IPS DF 6.9 (cell line): Measurements from ENCODE around the gene UNC79.

Experiments used
- DNase-seq: peaks from one replicate; pipeline ENCODE4 v3.0.0-alpha.2; 2013; ENCODE audit warnings: low read depth, low spot score
- H3K27ac ChIP-seq: one replicate; pipeline ENCODE4 v1.5.1; 2013; ENCODE audit warnings: low read length, control low read depth
- H3K27me3 ChIP-seq: 2 replicates; pipeline ENCODE4 v1.6.1; 2013; ENCODE audit warnings: mild to moderate bottlenecking, low read length; ENCODE audit not compliant: control insufficient read depth, insufficient read depth
- H3K36me3 ChIP-seq: 2 replicates; pipeline ENCODE4 v1.6.1; 2013; ENCODE audit warnings: low read length; ENCODE audit not compliant: control insufficient read depth, insufficient read depth
- H3K4me1 ChIP-seq: 2 replicates; pipeline ENCODE4 v1.6.1; 2013; ENCODE audit warnings: low read length; ENCODE audit not compliant: control insufficient read depth, insufficient read depth
- H3K4me3 ChIP-seq: 2 replicates; pipeline ENCODE4 v1.5.1; 2013; ENCODE audit warnings: mild to moderate bottlenecking, low read length
- H3K9me3 ChIP-seq: 2 replicates; pipeline ENCODE4 v1.6.1; 2013; ENCODE audit warnings: low read length, inconsistent platforms; ENCODE audit not compliant: control insufficient read depth, insufficient read depth
- WGBS: extraction: QIAGEN DNeasy Blood & Tissue Kit; methylation state at CpG from one replicate; pipeline ENCODE4 v1.1.7; 2013; ENCODE audit warnings: mixed read lengths, missing lambda C conversion rate; ENCODE audit not compliant: insufficient read length, insufficient coverage; 5-methylcytosine and 5-hydroxymethylcytosine counted together

UNC79 gene

DNA sequence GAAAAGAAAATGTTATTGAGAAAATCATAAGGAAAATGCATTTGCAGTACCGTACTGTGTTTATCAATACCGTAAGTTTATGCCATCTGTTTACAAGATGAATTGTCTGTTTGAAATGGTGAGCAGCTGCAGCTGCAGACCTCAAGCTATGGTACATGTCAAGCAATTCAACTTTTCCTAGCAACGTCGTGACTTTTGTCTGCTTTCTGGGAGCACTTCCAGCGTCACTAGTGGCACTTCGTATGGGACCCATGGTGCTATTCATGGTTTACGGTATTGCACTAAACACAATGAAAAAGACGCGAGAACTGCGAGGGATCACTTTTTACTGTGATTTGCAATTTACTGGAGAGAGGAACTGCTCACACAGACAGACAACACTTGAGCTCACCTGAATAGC lies 160.8 kb downstream of the UNC79 start:
- Histone ChIP-seq H3K9me3 (no peaks in the 10 kb centered on the region), H3K27ac (no peak overlapping the region), H3K4me1 (no peaks in the 10 kb centered on the region; the same call in 1 of the 2 replicates), H3K27me3 (no peaks in the 10 kb centered on the region), H3K4me3 (no peak overlapping the region), H3K36me3 (no peaks in the 10 kb centered on the region)
- no peak for DNase-seq
- WGBS: no CpG with 5 or more reads among the region's 10 CpGs

DNA sequence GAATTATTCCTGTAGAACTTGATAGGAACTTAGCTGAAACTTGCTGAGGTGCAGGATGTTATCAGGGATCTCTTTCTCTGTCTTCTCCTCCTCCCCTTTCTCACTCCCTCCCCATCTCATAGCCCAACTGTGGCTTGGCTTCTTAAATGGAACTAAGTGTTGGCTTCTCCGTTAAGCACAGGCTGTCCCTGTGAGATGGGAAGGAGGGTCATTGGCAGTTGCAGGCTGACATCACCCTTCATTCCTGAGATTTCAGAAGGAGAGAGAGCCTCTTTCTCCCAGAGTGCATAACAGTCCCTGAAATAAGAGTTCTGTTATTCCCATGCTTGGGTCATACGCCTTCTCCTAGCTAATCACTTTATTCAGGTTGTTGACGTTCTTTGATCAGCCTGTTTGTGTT lies 162.0 kb downstream of the UNC79 start:
- no peak for DNase-seq
- H3K36me3 ChIP-seq: no peaks in the 10 kb centered on the region
- H3K27ac ChIP-seq: no peak overlapping the region
- H3K27me3 ChIP-seq: no peaks in the 10 kb centered on the region
- WGBS: no CpG with 5 or more reads among the region's 3 CpGs
- H3K9me3 ChIP-seq: no peaks in the 10 kb centered on the region
- no peaks in the 10 kb centered on the region; the same call in 1 of the 2 replicates for H3K4me1 ChIP-seq
- H3K4me3 ChIP-seq: no peak overlapping the region

DNA sequence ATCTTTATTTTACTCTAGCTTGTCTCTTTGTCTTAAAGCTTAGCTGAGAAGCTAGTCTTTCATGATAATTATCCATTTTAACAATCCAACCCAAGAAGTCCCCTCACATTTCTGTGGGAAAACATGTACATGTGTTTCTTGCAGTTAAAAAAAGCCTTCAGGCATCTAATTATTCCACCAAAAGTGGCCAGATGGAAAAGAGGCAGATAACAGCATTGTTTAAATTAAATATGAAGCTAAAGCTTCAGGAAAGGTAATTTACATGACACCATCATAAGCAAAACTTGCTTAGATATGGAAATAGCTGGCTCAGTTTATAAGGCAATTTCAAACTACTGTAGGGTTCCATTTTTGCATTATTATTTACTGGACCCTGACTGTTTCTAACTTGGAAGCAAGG lies 175.4 kb downstream of the UNC79 start:
- H3K27ac ChIP-seq: no peak overlapping the region
- no peak overlapping the region for H3K4me3 ChIP-seq
- H3K36me3 ChIP-seq: no peaks in the 10 kb centered on the region
- H3K9me3 ChIP-seq: no peaks in the 10 kb centered on the region
- H3K27me3 ChIP-seq: no peaks in the 10 kb centered on the region
- no peaks in the 10 kb centered on the region for H3K4me1 ChIP-seq
- no peak for DNase-seq

DNA sequence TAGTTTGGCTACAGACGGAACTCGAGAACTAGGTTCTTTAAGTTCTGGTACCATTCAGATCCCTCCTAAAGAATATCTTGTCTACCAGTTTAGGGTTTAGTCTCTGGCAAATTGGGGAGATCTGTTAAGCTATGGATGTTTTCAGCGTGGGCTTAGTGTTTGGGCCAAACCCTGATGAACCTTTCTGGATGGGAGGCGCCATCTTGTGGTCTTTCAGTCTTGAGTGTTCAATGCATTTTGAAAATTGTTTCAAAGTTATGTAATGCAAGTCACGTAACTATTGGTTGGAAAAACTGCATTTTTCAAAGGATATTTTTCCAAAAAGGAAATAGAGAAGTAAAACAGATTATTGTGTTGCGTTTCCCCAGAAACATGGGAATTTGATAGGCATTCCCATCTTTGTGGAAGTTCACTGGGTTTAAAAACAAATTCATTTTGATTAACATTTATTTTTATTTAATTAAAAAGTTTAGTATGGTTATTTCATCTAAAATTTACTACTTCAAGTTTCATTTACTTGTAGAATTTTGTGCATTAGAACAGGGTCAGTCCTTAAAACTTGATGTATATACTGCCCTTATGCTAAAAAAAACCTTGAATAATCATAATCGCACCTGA lies 188.5 kb downstream of the UNC79 start:
- no CpG with 5 or more reads among the region's 7 CpGs for WGBS
- Histone ChIP-seq H3K36me3 (no peaks in the 10 kb centered on the region), H3K4me1 (no peaks in the 10 kb centered on the region), H3K27ac (no peak overlapping the region), H3K9me3 (no peaks in the 10 kb centered on the region), H3K27me3 (no peaks in the 10 kb centered on the region), H3K4me3 (no peak overlapping the region)
- DNase-seq: peak; percentile 7

DNA sequence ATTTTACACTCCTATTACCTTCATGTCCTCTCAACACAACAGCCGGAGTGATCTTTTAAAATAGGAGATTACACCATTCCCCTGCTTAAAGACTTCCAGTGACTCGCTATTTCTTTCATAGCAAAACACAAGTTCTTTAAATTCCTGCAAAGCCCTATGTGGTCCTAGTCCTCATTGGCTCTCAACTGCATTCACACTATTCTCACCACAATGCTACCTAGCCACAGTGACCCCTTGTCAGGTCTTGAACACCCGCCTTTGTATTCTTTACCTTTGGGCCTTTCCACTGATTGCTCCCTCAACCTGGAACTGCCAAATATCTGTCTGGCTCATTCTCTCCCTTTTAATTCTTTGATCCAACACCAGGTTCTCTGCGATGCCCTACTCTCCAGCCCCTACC lies 197.3 kb downstream of the UNC79 start:
- Histone ChIP-seq H3K4me1 (no peaks in the 10 kb centered on the region), H3K4me3 (no peak overlapping the region), H3K9me3 (no peaks in the 10 kb centered on the region), H3K27me3 (no peaks in the 10 kb centered on the region), H3K36me3 (no peaks in the 10 kb centered on the region), H3K27ac (no peak overlapping the region)
- no peak for DNase-seq
- WGBS: no CpG with 5 or more reads among the region's 4 CpGs

DNA sequence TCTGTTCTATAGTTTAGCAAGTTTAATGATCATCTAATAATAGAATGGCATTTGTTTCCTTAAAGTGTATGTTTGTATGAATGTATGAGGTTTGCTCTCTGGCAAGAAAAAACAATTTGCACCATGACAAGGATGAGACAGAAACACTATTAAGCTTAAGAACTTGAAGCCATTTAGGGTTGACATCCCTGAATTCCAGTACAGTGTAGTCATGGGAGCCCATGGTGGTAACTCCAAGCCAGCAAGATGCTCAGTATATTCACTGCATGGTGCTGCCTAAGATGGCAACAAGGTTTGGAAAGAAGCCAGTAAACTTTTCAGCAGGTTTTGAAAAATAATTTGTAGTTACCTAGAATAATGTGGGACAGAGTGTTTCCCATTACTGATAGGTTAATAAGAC lies 198.9 kb downstream of the UNC79 start:
- H3K36me3 ChIP-seq: no peaks in the 10 kb centered on the region
- H3K4me3 ChIP-seq: no peak overlapping the region
- H3K27me3 ChIP-seq: no peaks in the 10 kb centered on the region
- no peak for DNase-seq
- no peak overlapping the region for H3K27ac ChIP-seq
- H3K4me1 ChIP-seq: no peaks in the 10 kb centered on the region
- H3K9me3 ChIP-seq: no peaks in the 10 kb centered on the region

DNA sequence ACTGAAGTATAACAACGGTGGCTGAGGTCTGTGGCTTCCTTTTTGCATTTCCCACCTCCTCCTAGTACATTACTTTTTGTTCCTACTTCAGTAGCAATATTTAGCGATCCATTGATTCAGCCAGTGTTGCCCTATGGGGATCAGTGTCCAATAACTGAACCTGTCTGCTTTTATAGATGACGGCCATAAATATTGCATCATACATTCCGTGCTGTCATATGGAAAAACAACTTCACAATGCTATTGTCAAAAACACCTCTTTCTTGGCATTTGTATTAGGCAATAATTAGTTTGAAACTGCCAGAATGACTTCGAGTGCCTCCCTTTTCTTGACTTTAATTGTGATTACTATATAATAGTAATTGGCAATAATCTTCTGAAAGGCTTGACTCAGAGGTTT lies 208.1 kb downstream of the UNC79 start:
- no CpG with 5 or more reads among the region's 5 CpGs for WGBS
- H3K4me1 ChIP-seq: no peaks in the 10 kb centered on the region

DNA sequence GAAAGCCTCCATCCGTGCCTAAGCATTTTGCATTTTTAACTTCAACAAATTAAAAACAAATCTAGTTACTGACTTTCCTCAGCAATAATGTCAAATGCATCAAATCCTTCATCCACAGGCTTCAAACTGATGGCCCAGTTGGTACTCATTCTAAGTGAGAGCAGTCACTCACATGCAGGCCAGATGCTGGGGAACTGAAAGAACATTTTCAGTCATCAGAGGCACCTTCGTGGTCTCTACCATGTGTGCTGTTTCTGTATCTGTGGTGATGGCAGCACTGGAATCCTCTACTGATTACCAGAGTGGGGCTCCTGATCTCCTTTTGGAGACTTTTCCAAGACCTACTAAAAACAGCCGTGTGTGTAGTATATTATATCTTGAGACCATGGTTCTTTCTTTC lies 212.4 kb downstream of the UNC79 start:
- Histone ChIP-seq H3K4me3 (no peak overlapping the region), H3K9me3 (no peaks in the 10 kb centered on the region), H3K4me1 (no peaks in the 10 kb centered on the region), H3K36me3 (no peaks in the 10 kb centered on the region), H3K27ac (no peak overlapping the region), H3K27me3 (no peaks in the 10 kb centered on the region)
- WGBS: no CpG with 5 or more reads among the region's 3 CpGs
- no peak for DNase-seq

More for the DNA sequence above, 208.1 kb downstream of the UNC79 start:
- H3K36me3 ChIP-seq: no peaks in the 10 kb centered on the region
- no peak overlapping the region for H3K27ac ChIP-seq
- DNase-seq: no peak
- H3K27me3 ChIP-seq: no peaks in the 10 kb centered on the region
- no peaks in the 10 kb centered on the region for H3K9me3 ChIP-seq
- H3K4me3 ChIP-seq: no peak overlapping the region

DNA sequence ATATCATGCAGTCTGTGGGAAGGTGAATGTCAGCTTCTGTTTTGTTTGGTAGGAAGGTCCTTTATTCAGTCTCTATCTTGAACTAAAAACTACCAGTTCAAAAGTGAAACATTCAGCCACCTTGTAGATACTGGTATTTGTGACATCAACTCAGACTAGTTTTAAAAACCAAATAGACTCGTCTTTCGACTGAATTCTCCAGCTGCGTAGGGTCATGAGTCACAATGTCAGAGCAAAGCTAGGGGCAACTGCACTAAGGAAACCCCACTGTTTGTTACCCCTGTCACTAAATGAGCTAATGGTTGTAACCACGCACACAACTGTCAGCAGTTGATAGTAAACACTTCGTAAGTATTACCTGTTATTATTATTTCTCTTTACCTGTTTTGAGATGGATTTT lies 212.9 kb downstream of the UNC79 start:
- Histone ChIP-seq H3K9me3 (no peaks in the 10 kb centered on the region), H3K4me3 (no peak overlapping the region), H3K27me3 (no peaks in the 10 kb centered on the region), H3K27ac (no peak overlapping the region), H3K4me1 (no peaks in the 10 kb centered on the region), H3K36me3 (no peaks in the 10 kb centered on the region)
- DNase-seq: no peak
- WGBS: no CpG with 5 or more reads among the region's 5 CpGs

DNA sequence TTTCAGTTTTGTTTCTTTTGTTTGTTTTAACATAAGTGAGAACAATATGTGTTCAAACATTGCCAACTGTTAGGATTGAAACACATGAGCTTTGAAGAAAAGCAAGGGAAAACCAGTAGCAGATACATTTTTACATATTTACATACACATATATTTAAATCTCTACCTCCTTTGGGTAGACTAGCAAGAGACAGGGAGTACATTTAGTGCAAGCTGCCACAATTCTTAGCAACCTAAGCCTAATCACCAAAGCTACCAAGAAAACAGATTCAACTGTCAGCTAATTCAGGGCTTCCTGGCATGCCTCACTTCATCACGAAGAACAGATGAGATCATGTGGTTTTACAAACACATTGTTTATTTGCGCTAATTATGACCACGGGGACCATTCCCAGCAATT lies 214.5 kb downstream of the UNC79 start:
- DNase-seq: no peak
- Histone ChIP-seq H3K36me3 (no peaks in the 10 kb centered on the region), H3K4me1 (no peaks in the 10 kb centered on the region), H3K9me3 (no peaks in the 10 kb centered on the region), H3K27ac (no peak overlapping the region), H3K4me3 (no peak overlapping the region), H3K27me3 (no peaks in the 10 kb centered on the region)
- no CpG with 5 or more reads among the region's 3 CpGs for WGBS

DNA sequence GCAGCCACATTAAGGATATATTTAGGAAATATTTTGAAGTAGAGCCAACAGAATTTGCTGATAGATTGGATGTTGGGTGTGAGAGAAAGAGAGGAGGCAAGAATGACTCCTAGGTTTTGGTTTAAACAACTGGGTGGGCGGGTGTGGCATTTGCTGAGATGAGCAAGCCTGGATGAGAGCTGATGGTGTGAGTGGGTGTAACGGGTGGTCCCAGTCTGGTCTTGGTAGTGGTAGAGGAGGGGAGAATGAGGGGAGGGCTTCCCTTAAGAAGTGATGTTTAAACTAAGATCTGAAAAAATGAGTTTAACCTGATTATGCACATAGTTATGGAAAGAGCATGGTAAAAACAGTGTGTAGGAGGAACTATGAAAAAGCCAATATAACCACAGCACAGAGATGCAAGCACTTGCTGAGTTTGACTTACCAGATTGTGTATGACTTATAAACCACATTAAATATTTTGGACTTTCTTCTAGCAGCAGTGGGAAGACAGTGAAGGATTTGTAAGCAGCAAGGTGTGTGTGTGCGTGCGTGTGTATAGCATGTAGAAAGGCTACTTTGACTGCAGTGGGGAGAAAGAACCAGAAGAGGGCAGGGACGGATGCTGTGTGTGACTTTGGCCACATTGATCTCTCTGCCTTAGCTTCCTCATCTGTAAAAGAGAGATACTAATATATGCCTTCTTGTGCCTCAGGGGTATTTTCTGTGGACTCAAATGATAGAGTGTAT lies 217.9 kb downstream of the UNC79 start:
- DNase-seq: no peak
- Histone ChIP-seq H3K27me3 (no peaks in the 10 kb centered on the region), H3K9me3 (no peaks in the 10 kb centered on the region), H3K4me3 (no peak overlapping the region), H3K36me3 (no peaks in the 10 kb centered on the region), H3K4me1 (no peaks in the 10 kb centered on the region), H3K27ac (no peak overlapping the region)
- WGBS: no CpG with 5 or more reads among the region's 5 CpGs
